Upper lobe of right lung (tissue), 1 donor: ENCODE measurements around the gene AKAP17A. TPM values are rescaled to one million over a fixed set of nuclear protein-coding genes. Genes with fewer than 3 reads are reported as not detected.

Experiments used
- ATAC-seq: fragments of 200-7000 bp; cut with Tn5 transposase; one replicate; pipeline ENCODE4 v1.9.1; 2020; ENCODE audit warnings: mild to moderate bottlenecking, moderate library complexity
- DNase-seq: peaks from one replicate; pipeline ENCODE4 v3.0.0-alpha.2; 2020
- H3K27ac ChIP-seq: fragments of 200-600 bp; one replicate; pipeline ENCODE4 v1.8.0; 2022
- H3K27me3 ChIP-seq: fragments of 200-600 bp; one replicate; pipeline ENCODE4 v1.8.0; 2022; ENCODE audit warnings: mild to moderate bottlenecking
- H3K36me3 ChIP-seq: fragments of 200-600 bp; one replicate; pipeline ENCODE4 v1.8.0; 2022
- H3K4me1 ChIP-seq: fragments of 200-600 bp; one replicate; pipeline ENCODE4 v1.8.0; 2022
- H3K4me3 ChIP-seq: fragments of 200-600 bp; one replicate; pipeline ENCODE4 v1.8.0; 2022; ENCODE audit warnings: mild to moderate bottlenecking
- H3K9me3 ChIP-seq: fragments of 200-600 bp; one replicate; pipeline ENCODE4 v1.8.0; 2022
- CTCF ChIP-seq: fragments of 200-600 bp; IDR thresholded peaks from one replicate; pipeline ENCODE4 v1.8.0; 2022; ENCODE audit warnings: antibody characterized with exemption
- intact Hi-C: fragments of 100-400 bp; cut with DNase I; formaldehyde crosslinking; loops from one replicate; pipeline ENCODE4 v1.11.0; 2022
- long read RNA-seq: library from polyadenylated mRNA; unstranded; transcript quantifications from one replicate; pipeline ENCODE4 v2.0.0, GENCODE V29; 2021
- total RNA-seq: library from RNA; stranded (reverse); fragmentation: NEBNext Ultra II Directional; extraction: Animal tissue kit (Norgen Biotek cat#: 25700); gene quantifications from one replicate; pipeline ENCODE4 v1.2.1, GENCODE V29; 2021
- donor health status: DM: no; HTN: yes; CAD: no; lungs with severe emphysema.

AKAP17A gene
- total RNA-seq, result 46.3 TPM
- long read RNA-seq, transcript AKAP17A-201 (5 exons, 3,204 nt), result minor isoform, 74 of 333 reads
- long read RNA-seq, transcript AKAP17A-203 (6 exons, 3,232 nt), result minor isoform, 61 of 333 reads
- long read RNA-seq, transcript AKAP17A-202 (4 exons, 2,187 nt), result major isoform, 119 of 333 reads
- long read RNA-seq, partial matches to known transcripts, result 28 of 333 reads
- long read RNA-seq, other reads (novel, unspliced or antisense), result 51 of 333 reads

GRCh38 chrX:1591102-1591862 is at the start of gene AKAP17A:
TSS of gene AKAP17A (plus strand) at chrX:1591604. CDS start at chrX:1593463, 1,859 bp downstream.
- intact Hi-C loops, result no loop called here
- ATAC-seq, result peak; percentile 96
- H3K4me1 ChIP-seq, result peaks cover 15% of the 10 kb centered on the region

GRCh38 chrX:1542994-1543725 is 48.2 kb upstream of the AKAP17A start:
- no peaks in the 10 kb centered on the region for H3K4me1 ChIP-seq
- H3K9me3 ChIP-seq, result no peaks in the 10 kb centered on the region
- no peak overlapping the region for H3K27ac ChIP-seq
- no peaks in the 10 kb centered on the region for H3K36me3 ChIP-seq
- H3K27me3 ChIP-seq, result no peaks in the 10 kb centered on the region
- TF ChIP-seq CTCF, result no peak
- no peak for ATAC-seq
- H3K4me3 ChIP-seq, result no peak overlapping the region
- intact Hi-C loops, result no loop called here
- no peak for DNase-seq

More at GRCh38 chrX:1591102-1591862, at the start of gene AKAP17A:
- Histone ChIP-seq H3K36me3 (peaks cover 31% of the 10 kb centered on the region), H3K27ac (peak within 1 kb of the TSS; percentile 79), H3K4me3 (peak within 1 kb of the TSS; percentile 79), H3K9me3 (no peaks in the 10 kb centered on the region), H3K27me3 (no peaks in the 10 kb centered on the region)
- peak; percentile 98 for DNase-seq
- peak; percentile 5 for TF ChIP-seq CTCF

GRCh38 chrX:1545776-1546408 is 45.5 kb upstream of the AKAP17A start:
- no peak for DNase-seq
- H3K4me1 ChIP-seq, result no peaks in the 10 kb centered on the region
- no peaks in the 10 kb centered on the region for H3K9me3 ChIP-seq
- intact Hi-C loops, result no loop called here
- H3K4me3 ChIP-seq, result no peak overlapping the region
- H3K27ac ChIP-seq, result no peak overlapping the region
- H3K36me3 ChIP-seq, result no peaks in the 10 kb centered on the region
- no peak for TF ChIP-seq CTCF
- ATAC-seq, result no peak
- H3K27me3 ChIP-seq, result no peaks in the 10 kb centered on the region

GRCh38 chrX:1546691-1547251 is 44.6 kb upstream of the AKAP17A start:
- H3K9me3 ChIP-seq, result no peaks in the 10 kb centered on the region
- H3K27me3 ChIP-seq, result no peaks in the 10 kb centered on the region
- no peak overlapping the region for H3K4me3 ChIP-seq
- H3K4me1 ChIP-seq, result no peaks in the 10 kb centered on the region
- intact Hi-C loops, result no loop called here
- no peak for TF ChIP-seq CTCF
- no peak overlapping the region for H3K27ac ChIP-seq
- ATAC-seq, result no peak
- no peak for DNase-seq
- no peaks in the 10 kb centered on the region for H3K36me3 ChIP-seq

- no peaks in the 10 kb centered on the region for H3K4me1 ChIP-seq
- intact Hi-C loops, result no loop called here
- no peaks in the 10 kb centered on the region for H3K27me3 ChIP-seq
- no peaks in the 10 kb centered on the region for H3K9me3 ChIP-seq
- ATAC-seq (no peak), DNase-seq (no peak)
- no peak overlapping the region for H3K4me3 ChIP-seq
- no peaks in the 10 kb centered on the region for H3K36me3 ChIP-seq
- H3K27ac ChIP-seq, result no peak overlapping the region
- no peak for TF ChIP-seq CTCF
These were observed 39.4 kb upstream of the AKAP17A start for GRCh38 chrX:1551959-1552546.
